Measurements from ENCODE around the gene TWNK. TPM values are rescaled to one million over a fixed set of nuclear protein-coding genes. Genes with fewer than 3 reads are reported as not detected.

Gene TWNK
- total RNA-seq, 4 donors from 2014 or later = 4.2 to 9.2 (median 6.4) TPM

- DNase-seq (ENCODE audit: low spot score in 2 of 2) = no peak
- intact Hi-C loops (cut with DNase I; ENCODE audit: low total_unique reads) = no loop called here
- no peak for TF ChIP-seq POLR2A (IDR thresholded peaks at IDR 0.05)
- TF ChIP-seq, protein P1, sequence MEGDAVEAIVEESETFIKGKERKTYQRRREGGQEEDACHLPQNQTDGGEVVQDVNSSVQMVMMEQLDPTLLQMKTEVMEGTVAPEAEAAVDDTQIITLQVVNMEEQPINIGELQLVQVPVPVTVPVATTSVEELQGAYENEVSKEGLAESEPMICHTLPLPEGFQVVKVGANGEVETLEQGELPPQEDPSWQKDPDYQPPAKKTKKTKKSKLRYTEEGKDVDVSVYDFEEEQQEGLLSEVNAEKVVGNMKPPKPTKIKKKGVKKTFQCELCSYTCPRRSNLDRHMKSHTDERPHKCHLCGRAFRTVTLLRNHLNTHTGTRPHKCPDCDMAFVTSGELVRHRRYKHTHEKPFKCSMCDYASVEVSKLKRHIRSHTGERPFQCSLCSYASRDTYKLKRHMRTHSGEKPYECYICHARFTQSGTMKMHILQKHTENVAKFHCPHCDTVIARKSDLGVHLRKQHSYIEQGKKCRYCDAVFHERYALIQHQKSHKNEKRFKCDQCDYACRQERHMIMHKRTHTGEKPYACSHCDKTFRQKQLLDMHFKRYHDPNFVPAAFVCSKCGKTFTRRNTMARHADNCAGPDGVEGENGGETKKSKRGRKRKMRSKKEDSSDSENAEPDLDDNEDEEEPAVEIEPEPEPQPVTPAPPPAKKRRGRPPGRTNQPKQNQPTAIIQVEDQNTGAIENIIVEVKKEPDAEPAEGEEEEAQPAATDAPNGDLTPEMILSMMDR (IDR thresholded peaks at IDR 0.05) = no peak
- WGBS, 2 donors = 62 to 69% methylated on average over 5 to 6 of the region's 6 CpGs
- H3K4me3 ChIP-seq (ENCODE audit: low read depth, poor library complexity, severe bottlenecking) = no peak overlapping the region
These were observed 7.8 kb downstream of the TWNK start for GRCh38 chr10:100995181-100995580.

DNA sequence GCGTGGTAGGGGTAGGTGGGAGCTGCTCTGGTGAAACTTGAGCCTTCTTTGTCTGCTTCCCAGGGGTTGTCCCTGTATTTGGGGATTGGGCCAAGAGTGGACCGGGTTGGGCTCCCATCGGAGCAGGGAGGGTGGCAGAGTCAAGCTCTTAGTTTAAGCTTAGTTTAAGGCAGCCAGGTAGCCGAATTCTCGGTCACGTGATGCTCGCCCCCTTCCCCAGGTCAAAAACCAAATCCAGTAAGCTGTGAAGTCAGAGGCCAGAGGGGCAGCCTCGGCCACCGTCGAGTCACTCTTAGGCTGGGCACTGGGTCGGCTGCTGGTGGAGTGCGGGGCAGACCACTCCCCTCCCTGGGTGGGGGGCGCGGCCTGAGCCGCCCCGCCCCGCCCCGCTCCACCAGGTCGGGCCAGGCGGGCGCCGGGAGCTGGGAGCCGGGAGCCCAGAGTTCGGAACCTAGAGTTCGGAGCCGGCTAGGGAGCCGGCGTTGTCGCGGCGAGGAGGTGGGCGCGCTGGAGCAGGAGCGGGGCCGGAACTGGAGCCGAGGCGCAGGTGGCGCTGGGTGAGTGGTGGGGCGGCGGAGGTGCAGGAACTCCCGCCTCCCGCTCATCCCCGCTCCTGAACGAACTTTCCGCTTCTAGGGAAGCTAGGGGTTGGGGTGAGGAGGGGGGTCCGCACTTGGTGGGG is 9.5 kb downstream of the TWNK start:
- intact Hi-C loops (cut with DNase I; ENCODE audit: low total_unique reads) = no loop called here
- peak overlapping the region; percentile 60 for H3K4me3 ChIP-seq (ENCODE audit: low read depth, poor library complexity, severe bottlenecking)
- TF ChIP-seq, protein P1 (IDR thresholded peaks at IDR 0.05) = no peak
- no peak for TF ChIP-seq POLR2A (IDR thresholded peaks at IDR 0.05)
- WGBS, 2 donors = 4 to 6% methylated on average over 34 to 44 of the region's 46 CpGs
- DNase-seq (ENCODE audit: low spot score in 2 of 2) = no peak

GRCh38 chr10:100997360-100998182 is 10.2 kb downstream of the TWNK start:
- TF ChIP-seq, protein P1 (IDR thresholded peaks at IDR 0.05) = peak in 1 of 3 donors; percentile 75
- TF ChIP-seq POLR2A (IDR thresholded peaks at IDR 0.05) = no peak
- DNase-seq (ENCODE audit: low spot score in 2 of 2) = peak; percentile 64 to 95
- intact Hi-C loops (cut with DNase I; ENCODE audit: low total_unique reads) = no loop called here
- H3K4me3 ChIP-seq (ENCODE audit: low read depth, poor library complexity, severe bottlenecking) = peak overlapping the region; percentile 60
- WGBS, 2 donors = 0% methylated on average over 15 to 51 of the region's 66 CpGs

DNA sequence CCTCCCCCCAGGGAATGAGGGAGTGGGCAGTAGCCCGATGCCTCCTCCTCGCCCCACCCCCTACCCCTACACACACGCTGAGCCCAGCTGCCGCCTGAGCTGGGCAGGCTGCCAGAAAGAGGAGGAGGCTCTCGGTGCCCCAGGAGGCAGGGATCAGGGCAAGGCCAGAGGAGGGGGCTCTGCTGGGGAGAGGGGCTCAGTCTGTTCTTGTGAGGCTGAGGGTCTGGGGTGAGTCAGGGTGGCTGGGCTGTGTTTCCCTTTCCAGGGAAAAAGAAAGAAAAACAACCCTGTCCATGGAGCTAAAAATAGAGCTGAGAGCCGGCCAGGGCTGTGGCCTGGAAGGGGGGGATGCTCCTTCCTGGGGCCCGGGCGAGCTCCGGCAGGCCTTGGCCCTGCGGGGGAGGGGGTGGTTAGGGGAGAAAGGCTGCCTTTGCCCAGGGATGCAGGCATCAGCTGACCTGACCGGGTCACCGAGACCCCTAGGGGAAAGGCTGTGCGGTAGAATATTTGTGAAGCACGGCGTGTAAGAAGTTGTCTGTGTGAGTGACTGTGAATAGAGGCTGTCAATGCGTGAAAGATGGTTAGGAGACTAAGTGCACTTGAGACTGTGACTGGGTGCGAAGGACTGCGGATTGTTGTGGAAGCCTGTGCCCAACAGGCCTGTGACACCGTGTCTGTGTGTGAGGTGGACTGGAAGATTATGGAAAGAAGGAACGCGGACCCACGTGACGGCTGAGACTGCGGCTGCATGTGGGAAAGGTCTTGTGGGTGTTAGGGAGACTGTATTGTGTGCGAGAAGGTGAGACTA is 11.0 kb downstream of the TWNK start:
- peak overlapping the region; percentile 60 for H3K4me3 ChIP-seq (ENCODE audit: low read depth, poor library complexity, severe bottlenecking)
- no peak for TF ChIP-seq POLR2A (IDR thresholded peaks at IDR 0.05)
- TF ChIP-seq, protein P1 (IDR thresholded peaks at IDR 0.05) = no peak
- DNase-seq (ENCODE audit: low spot score in 2 of 2) = peak; percentile 79 to 96
- 2 to 5% methylated on average over 21 to 25 of the region's 25 CpGs for WGBS, 2 donors
- intact Hi-C loops (cut with DNase I; ENCODE audit: low total_unique reads) = no loop called here

DNA sequence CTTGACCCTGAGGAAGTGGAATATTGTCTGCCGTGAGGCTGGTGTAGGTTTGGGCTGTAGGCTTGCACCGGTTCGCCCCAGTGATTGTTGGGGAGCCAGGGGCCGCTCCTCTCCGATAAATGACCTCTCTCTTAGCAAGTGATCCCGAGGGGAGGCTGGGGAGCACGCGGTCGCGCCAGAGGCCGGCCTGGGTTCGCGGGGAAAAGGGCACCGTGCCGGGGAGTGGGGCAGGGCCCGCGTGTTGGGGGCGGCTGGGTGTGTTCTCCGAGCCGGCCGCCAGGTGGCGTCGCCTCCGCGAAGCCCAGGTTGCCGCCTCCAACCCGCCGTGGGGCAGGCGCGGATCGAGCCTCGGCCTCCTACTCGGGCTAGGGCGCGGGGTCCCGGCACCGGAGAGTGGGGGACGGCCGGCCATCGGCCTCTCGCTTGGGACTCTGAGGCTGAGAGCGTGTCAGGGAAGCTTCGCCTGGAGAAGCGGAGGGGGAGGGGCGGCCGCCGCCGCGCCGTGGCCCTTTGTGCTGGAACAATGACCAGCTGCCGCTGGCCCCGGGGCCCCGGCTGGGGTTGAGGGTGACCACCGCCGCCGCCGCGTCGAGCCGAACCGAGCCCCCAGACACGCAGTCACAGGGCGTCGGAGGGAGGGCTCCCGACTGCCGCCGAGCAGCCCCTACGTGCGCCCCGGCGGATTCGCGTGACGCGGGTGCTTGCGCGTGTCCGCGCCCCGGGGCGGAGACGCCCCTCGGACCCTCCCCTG is 11.8 kb downstream of the TWNK start:
- peak overlapping the region; percentile 47 for H3K4me3 ChIP-seq (ENCODE audit: low read depth, poor library complexity, severe bottlenecking)
- 0% methylated on average over 15 to 64 of the region's 83 CpGs for WGBS, 2 donors
- intact Hi-C loops (cut with DNase I; ENCODE audit: low total_unique reads) = no loop called here
- peak in 1 of 2 donors; percentile 73 for TF ChIP-seq POLR2A (IDR thresholded peaks at IDR 0.05)
- TF ChIP-seq, protein P1 (IDR thresholded peaks at IDR 0.05) = peak in 1 of 3 donors; percentile 86
- peak; percentile 66 to 97 for DNase-seq (ENCODE audit: low spot score in 2 of 2)
